Stimulated activated naive CD8-positive, alpha-beta T cell treated with anti-CD3 and anti-CD28 coated beads, Interleukin-15, Interleukin-2, amounts not matched to agents 100 U/mL and 50 U/mL, for 24 hours (primary cell): ENCODE measurements around the gene CTAGE6.
A peak's percentile ranks its signal among the peaks of the same experiment; 100 is the strongest.
"Not testable (repeated sequence)": the region's sequence is repeated elsewhere in the genome, so short reads cannot be mapped to it uniquely, and the experiment has no call there.

Source experiments
- ATAC-seq: fragments of 150-1000 bp; cut with Tn5 transposase; one replicate; pipeline ENCODE4 v1.10.0; 2021
- DNase-seq: peaks from one replicate; pipeline ENCODE4 v3.0.0; 2021

CTAGE6 gene

GRCh38 chr7:143715543-143716193 lies 41.8 kb downstream of the CTAGE6 start:
- DNase-seq, ATAC-seq: not testable (repeated sequence)

- ATAC-seq, result peak; percentile 52
- not testable (repeated sequence) for DNase-seq
Observed at GRCh38 chr7:143714581-143715454, 42.7 kb downstream of the CTAGE6 start.

GRCh38 chr7:143712381-143712780 lies 45.1 kb downstream of the CTAGE6 start:
- not testable (repeated sequence) for DNase-seq, ATAC-seq

GRCh38 chr7:143711727-143712324 lies 45.7 kb downstream of the CTAGE6 start:
- DNase-seq, ATAC-seq: not testable (repeated sequence)

GRCh38 chr7:143709895-143710294 lies 47.6 kb downstream of the CTAGE6 start:
- peak; percentile 59 for ATAC-seq
- not testable (repeated sequence) for DNase-seq
